GM12878 (cell line): Measurements from ENCODE around the gene CCNB1IP1. TPM values are rescaled to one million over a fixed set of nuclear protein-coding genes. Genes with fewer than 3 reads are reported as not detected.

ENCODE experiments used
- ASH2L ChIP-seq: fragments of 300-600, 200-600 bp; sonication (generic); IDR thresholded peaks from 2 replicates; pipeline ENCODE4 v1.6.1; 2017; ENCODE audit warnings: low read depth, mild to moderate bottlenecking, borderline replicate concordance
- BMI1 ChIP-seq: fragments of 450-650 bp; IDR thresholded peaks from 2 replicates; pipeline ENCODE4 v1.6.1; 2016; ENCODE audit warnings: mild to moderate bottlenecking, moderate library complexity, borderline replicate concordance
- CHD2 ChIP-seq: IDR thresholded peaks from 2 replicates; pipeline ENCODE4 v1.6.1; 2011; ENCODE audit warnings: low read depth, low read length, improper control_type of control experiment, borderline replicate concordance
- FOXM1 ChIP-seq: IDR thresholded peaks from 2 replicates; pipeline ENCODE4 v1.6.1; 2012; ENCODE audit warnings: low read depth, mild to moderate bottlenecking, inconsistent platforms, low read length, moderate library complexity
- HCFC1 ChIP-seq: fragments of 150-350 bp; IDR thresholded peaks from 2 replicates; pipeline ENCODE4 v1.6.1; 2014; ENCODE audit warnings: low read length
- IKZF1 ChIP-seq: fragments of 450-650 bp; conservative IDR thresholded peaks from 2 replicates; pipeline ENCODE4 v1.6.1; 2017; ENCODE audit warnings: antibody characterized with exemption, mild to moderate bottlenecking
- KAT2A ChIP-seq: conservative IDR thresholded peaks from 2 replicates; pipeline ENCODE4 v1.6.1; 2011; ENCODE audit warnings: low read depth, low read length; ENCODE audit not compliant: control insufficient read depth
- MTA2 ChIP-seq: fragments of 450-650 bp; IDR thresholded peaks from 2 replicates; pipeline ENCODE4 v1.6.1; 2016; ENCODE audit warnings: low read depth, mild to moderate bottlenecking, moderate library complexity
- NR2F1 ChIP-seq: fragments of 450-650 bp; conservative IDR thresholded peaks from 2 replicates; pipeline ENCODE4 v1.6.1; 2017; ENCODE audit warnings: mild to moderate bottlenecking
- PAX5 ChIP-seq: IDR thresholded peaks from 2 replicates; pipeline ENCODE4 v1.6.1; 2011; ENCODE audit warnings: low read depth, low read length, borderline replicate concordance
- RCOR1 ChIP-seq: conservative IDR thresholded peaks from 2 replicates; pipeline ENCODE4 v1.6.1; 2012; ENCODE audit warnings: low read depth, low read length, improper control_type of control experiment
- SMAD5 ChIP-seq: IDR thresholded peaks from 2 replicates; pipeline ENCODE4 v1.6.1; 2016; ENCODE audit warnings: antibody characterized with exemption, low read depth
- SPI1 ChIP-seq: IDR thresholded peaks from 2 replicates; pipeline ENCODE4 v1.6.1; 2011; ENCODE audit warnings: low read depth, mild to moderate bottlenecking, low read length, moderate library complexity, borderline replicate concordance; ENCODE audit not compliant: insufficient read depth
- SUPT20H ChIP-seq: IDR thresholded peaks from 2 replicates; pipeline ENCODE4 v1.6.1; 2011; ENCODE audit warnings: low read depth, mild to moderate bottlenecking, low read length, moderate library complexity, borderline replicate concordance; ENCODE audit not compliant: control insufficient read depth
- TARDBP ChIP-seq: IDR thresholded peaks from 2 replicates; pipeline ENCODE4 v1.6.1; 2016; ENCODE audit warnings: borderline replicate concordance
- polyA plus RNA-seq, 11 experiments: library from polyadenylated mRNA; depleted of rRNA in 4 of 11; unstranded in 6 of 11; stranded (reverse) in 5 of 11; fragments of >200 nt; fragmentation: Nextera tagmentation in 4 of 11; fragmentation: Illumina TruSeq in 1 of 11; extraction: Ambion mirVana in 4 of 11; extraction: Trizol in 1 of 11; gene quantifications; 1 replicate in 1 of 11; 2 replicates in 10 of 11; pipeline versions ENCODE4 v1.2.1 to v1.2.3, GENCODE V29; 2011 to 2016; ENCODE audit warnings: inconsistent platforms in 2 of 11, missing spikeins in 2 of 11, low read depth in 1 of 11
- total RNA-seq, 4 experiments: library from RNA; depleted of rRNA in 3 of 4; stranded (reverse); fragments of >200 nt in 3 of 4; fragmentation: Illumina TruSeq in 1 of 4; extraction: Trizol in 1 of 4; gene quantifications; 2 replicates each; pipeline versions ENCODE4 v1.2.1 to v1.2.3, GENCODE V29; 2013 to 2021
- TF ChIP-seq, protein P1 (sequence below): IDR thresholded peaks from 2 replicates; pipeline ENCODE4 v1.6.1; 2012; ENCODE audit warnings: improper control_type of control experiment, low read depth, low read length; ENCODE audit not compliant: insufficient replicate concordance
- TF ChIP-seq, protein P2 (sequence below): fragments of 450-650 bp; formaldehyde crosslinking; IDR thresholded peaks from 2 replicates; pipeline ENCODE4 v1.5.0; 2022; ENCODE audit warnings: mild to moderate bottlenecking, missing genetic modification characterization

The CCNB1IP1 gene
- total and polyA plus RNA-seq, 10 of the 15 experiments (the other 5 are each of a cell fraction or from before 2014, with no cell fraction given), result 20.4 to 165 (median 86.5) TPM

DNA sequence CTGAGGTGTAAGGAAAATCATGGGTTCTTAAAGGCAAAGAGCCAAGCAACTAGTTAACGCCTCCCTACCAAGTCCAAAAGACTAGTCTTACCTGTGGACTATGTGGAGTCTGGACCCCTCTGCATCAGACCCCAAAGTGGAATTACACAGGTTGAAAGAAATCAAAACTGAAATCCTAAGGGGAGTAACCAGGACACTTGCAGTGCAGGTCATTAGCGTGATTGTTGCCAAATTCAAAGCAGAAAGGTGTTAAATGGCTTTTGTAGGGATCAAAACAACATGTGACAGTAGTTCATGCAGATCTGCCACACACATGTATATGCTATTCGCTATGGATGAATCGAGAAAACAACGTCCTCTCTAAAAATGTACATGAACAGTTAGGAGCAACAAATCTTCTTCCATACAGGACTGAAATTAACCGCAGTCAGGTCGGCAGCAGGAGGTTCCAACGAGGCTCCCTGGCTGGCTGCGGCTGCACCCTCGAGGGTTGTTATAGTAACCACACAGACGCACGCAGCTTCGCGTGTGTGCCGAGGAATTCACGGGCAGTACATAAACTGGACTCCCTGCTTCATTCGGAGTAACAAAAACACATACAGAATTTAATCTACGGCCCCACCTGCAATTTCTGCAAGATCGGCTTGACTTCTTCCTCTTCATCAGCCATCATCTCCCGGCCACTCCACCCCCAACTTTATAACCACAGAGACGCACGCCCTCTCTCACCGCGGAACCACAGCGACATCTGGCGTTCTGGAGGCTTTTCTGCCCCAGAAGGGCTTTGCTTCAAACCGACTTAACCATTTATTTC lies 27.6 kb downstream of the CCNB1IP1 start, which contains the start of gene TTC5 (continued):
- TF ChIP-seq, protein P1, sequence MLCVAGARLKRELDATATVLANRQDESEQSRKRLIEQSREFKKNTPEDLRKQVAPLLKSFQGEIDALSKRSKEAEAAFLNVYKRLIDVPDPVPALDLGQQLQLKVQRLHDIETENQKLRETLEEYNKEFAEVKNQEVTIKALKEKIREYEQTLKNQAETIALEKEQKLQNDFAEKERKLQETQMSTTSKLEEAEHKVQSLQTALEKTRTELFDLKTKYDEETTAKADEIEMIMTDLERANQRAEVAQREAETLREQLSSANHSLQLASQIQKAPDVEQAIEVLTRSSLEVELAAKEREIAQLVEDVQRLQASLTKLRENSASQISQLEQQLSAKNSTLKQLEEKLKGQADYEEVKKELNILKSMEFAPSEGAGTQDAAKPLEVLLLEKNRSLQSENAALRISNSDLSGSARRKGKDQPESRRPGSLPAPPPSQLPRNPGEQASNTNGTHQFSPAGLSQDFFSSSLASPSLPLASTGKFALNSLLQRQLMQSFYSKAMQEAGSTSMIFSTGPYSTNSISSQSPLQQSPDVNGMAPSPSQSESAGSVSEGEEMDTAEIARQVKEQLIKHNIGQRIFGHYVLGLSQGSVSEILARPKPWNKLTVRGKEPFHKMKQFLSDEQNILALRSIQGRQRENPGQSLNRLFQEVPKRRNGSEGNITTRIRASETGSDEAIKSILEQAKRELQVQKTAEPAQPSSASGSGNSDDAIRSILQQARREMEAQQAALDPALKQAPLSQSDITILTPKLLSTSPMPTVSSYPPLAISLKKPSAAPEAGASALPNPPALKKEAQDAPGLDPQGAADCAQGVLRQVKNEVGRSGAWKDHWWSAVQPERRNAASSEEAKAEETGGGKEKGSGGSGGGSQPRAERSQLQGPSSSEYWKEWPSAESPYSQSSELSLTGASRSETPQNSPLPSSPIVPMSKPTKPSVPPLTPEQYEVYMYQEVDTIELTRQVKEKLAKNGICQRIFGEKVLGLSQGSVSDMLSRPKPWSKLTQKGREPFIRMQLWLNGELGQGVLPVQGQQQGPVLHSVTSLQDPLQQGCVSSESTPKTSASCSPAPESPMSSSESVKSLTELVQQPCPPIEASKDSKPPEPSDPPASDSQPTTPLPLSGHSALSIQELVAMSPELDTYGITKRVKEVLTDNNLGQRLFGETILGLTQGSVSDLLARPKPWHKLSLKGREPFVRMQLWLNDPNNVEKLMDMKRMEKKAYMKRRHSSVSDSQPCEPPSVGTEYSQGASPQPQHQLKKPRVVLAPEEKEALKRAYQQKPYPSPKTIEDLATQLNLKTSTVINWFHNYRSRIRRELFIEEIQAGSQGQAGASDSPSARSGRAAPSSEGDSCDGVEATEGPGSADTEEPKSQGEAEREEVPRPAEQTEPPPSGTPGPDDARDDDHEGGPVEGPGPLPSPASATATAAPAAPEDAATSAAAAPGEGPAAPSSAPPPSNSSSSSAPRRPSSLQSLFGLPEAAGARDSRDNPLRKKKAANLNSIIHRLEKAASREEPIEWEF, result no peak
- TF ChIP-seq SPI1 (no peak), ASH2L (peak; percentile 98), FOXM1 (peak; percentile 60), MTA2 (0 out of 2 replicates have a peak, but pooled peaks have one; percentile 30), SUPT20H (no peak), BMI1 (peak; percentile 80), RCOR1 (0 out of 2 replicates have a peak, but pooled peaks have one; percentile 73), CHD2 (peak; percentile 77), NR2F1 (no peak), HCFC1 (peak; percentile 59), IKZF1 (peak; percentile 53; the same call in 1 of the 2 replicates), KAT2A (no peak), PAX5 (0 out of 2 replicates have a peak, but pooled peaks have one; percentile 31), SMAD5 (no peak), TARDBP (peak; percentile 70; the same call in 1 of the 2 replicates)
- TF ChIP-seq, protein P2, sequence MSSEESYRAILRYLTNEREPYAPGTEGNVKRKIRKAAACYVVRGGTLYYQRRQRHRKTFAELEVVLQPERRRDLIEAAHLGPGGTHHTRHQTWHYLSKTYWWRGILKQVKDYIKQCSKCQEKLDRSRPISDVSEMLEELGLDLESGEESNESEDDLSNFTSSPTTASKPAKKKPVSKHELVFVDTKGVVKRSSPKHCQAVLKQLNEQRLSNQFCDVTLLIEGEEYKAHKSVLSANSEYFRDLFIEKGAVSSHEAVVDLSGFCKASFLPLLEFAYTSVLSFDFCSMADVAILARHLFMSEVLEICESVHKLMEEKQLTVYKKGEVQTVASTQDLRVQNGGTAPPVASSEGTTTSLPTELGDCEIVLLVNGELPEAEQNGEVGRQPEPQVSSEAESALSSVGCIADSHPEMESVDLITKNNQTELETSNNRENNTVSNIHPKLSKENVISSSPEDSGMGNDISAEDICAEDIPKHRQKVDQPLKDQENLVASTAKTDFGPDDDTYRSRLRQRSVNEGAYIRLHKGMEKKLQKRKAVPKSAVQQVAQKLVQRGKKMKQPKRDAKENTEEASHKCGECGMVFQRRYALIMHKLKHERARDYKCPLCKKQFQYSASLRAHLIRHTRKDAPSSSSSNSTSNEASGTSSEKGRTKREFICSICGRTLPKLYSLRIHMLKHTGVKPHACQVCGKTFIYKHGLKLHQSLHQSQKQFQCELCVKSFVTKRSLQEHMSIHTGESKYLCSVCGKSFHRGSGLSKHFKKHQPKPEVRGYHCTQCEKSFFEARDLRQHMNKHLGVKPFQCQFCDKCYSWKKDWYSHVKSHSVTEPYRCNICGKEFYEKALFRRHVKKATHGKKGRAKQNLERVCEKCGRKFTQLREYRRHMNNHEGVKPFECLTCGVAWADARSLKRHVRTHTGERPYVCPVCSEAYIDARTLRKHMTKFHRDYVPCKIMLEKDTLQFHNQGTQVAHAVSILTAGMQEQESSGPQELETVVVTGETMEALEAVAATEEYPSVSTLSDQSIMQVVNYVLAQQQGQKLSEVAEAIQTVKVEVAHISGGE, result no peak
